Measurements from ENCODE around the gene NR2C2. TPM values are rescaled to one million over a fixed set of nuclear protein-coding genes. Genes with fewer than 3 reads are reported as not detected.

The NR2C2 gene
- polyA plus RNA-seq, 1 donor (not counting 4 experiments of a cell fraction or from before 2014, with no cell fraction given), result 9.4 TPM

DNA sequence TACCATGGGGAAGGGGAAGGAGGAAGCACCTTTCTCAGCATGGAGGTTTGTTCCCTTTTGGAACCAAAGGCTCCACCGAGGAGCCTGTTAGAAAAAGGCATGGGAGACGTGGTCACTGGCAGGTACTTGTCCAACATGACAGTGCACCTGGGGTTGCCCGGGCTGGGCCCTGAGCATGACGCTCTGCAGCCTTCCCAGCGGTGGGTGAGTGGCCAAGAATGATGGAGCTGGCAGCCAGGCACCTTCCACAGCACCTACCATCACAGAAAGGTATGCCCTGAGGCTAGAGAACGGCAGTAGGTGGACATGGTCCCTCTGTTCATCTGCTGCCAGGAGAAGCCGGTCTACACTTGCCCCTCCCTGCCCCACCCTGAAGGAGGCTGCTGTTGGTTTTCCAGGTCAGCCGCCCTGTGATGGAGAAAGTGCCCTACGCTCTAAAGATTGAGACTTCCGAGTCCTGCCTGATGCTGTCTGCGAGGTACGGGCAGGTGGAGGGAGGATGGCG is 29.0 kb upstream of the NR2C2 start:
- H3K9me3 ChIP-seq (ENCODE audit: control insufficient read depth, low read depth, low read length), result no peaks in the 10 kb centered on the region
- H3K27ac ChIP-seq (ENCODE audit: control insufficient read depth, insufficient read depth, low read length), result no peak overlapping the region
- H4K20me1 ChIP-seq (ENCODE audit: control insufficient read depth, extremely low read depth, insufficient read depth, low read length), result no peaks in the 10 kb centered on the region
- H3K4me3 ChIP-seq (ENCODE audit: control insufficient read depth in 2 of 3, extremely low read depth in 1 of 3, insufficient read depth in 2 of 3, low read depth in 1 of 3, low read length in 3 of 3), result no peak overlapping the region
- no peaks in the 10 kb centered on the region for H3K79me2 ChIP-seq (ENCODE audit: control insufficient read depth, insufficient read depth, low read length)
- peaks cover 2% of the 10 kb centered on the region for H3K4me1 ChIP-seq (ENCODE audit: control insufficient read depth, extremely low read depth, insufficient read depth, low read length)
- H3K9ac ChIP-seq (ENCODE audit: control insufficient read depth, extremely low read depth, insufficient read depth, low read length), result no peak overlapping the region
- H3K36me3 ChIP-seq (ENCODE audit: control insufficient read depth in 2 of 2, extremely low read depth in 1 of 2, insufficient read depth in 2 of 2, low read length in 2 of 2), result no peaks in the 10 kb centered on the region
- DNase-seq (ENCODE audit: low read depth, low spot score) (no peak), FAIRE-seq (no peak)
- no peak overlapping the region for H3K4me2 ChIP-seq (ENCODE audit: control insufficient read depth, extremely low read depth, insufficient read depth, low read depth, low read length)
- TF ChIP-seq, protein P1, sequence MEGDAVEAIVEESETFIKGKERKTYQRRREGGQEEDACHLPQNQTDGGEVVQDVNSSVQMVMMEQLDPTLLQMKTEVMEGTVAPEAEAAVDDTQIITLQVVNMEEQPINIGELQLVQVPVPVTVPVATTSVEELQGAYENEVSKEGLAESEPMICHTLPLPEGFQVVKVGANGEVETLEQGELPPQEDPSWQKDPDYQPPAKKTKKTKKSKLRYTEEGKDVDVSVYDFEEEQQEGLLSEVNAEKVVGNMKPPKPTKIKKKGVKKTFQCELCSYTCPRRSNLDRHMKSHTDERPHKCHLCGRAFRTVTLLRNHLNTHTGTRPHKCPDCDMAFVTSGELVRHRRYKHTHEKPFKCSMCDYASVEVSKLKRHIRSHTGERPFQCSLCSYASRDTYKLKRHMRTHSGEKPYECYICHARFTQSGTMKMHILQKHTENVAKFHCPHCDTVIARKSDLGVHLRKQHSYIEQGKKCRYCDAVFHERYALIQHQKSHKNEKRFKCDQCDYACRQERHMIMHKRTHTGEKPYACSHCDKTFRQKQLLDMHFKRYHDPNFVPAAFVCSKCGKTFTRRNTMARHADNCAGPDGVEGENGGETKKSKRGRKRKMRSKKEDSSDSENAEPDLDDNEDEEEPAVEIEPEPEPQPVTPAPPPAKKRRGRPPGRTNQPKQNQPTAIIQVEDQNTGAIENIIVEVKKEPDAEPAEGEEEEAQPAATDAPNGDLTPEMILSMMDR (optimal IDR thresholded peaks at IDR 0.05 in 1 of 3, IDR thresholded peaks at IDR 0.05 in 1 of 3, conservative IDR thresholded peaks at IDR 0.05 in 1 of 3; ENCODE audit: extremely low read depth in 1 of 3, insufficient read depth in 2 of 3, low read length in 3 of 3), result no peak
- TF ChIP-seq EZH2 (IDR thresholded peaks at IDR 0.05; ENCODE audit: low read length), result no peak
- H3K9me1 ChIP-seq (ENCODE audit: control insufficient read depth, extremely low read depth, insufficient read depth, low read length), result no peaks in the 10 kb centered on the region
- H2AFZ ChIP-seq (ENCODE audit: control insufficient read depth, low read length), result no peak overlapping the region
- dilution Hi-C loops (cut with MboI; ENCODE audit: extremely low pct_ligation_motif_present, low sequenced_read_pairs), result no loop called here
- peaks cover 28% of the 10 kb centered on the region for H3K27me3 ChIP-seq (ENCODE audit: control insufficient read depth, extremely low read depth, insufficient read depth, low read length)

DNA sequence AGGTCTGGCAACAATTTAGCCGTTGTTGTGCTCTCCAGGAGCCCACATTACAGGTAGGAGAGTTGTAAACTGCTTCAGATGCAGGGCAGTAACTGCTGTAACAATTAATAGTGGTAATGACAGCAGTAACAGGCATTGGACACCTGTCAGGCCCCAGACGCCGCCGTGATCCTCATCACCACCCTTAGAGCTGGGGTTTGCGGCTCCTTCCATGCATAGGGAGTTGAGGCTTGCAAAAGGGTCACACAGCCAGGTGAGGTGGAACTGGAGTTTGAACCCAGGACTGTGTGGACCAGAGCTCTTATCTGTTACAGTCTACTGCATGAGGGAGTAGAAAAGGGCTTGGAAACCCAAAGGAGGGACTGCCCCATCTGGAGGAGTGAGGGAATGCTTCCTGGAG is 26.8 kb upstream of the NR2C2 start:
- no peak for TF ChIP-seq EZH2 (IDR thresholded peaks at IDR 0.05; ENCODE audit: low read length)
- TF ChIP-seq, protein P1 (optimal IDR thresholded peaks at IDR 0.05 in 1 of 3, IDR thresholded peaks at IDR 0.05 in 1 of 3, conservative IDR thresholded peaks at IDR 0.05 in 1 of 3; ENCODE audit: extremely low read depth in 1 of 3, insufficient read depth in 2 of 3, low read length in 3 of 3), result peak in 1 of 3 experiments; percentile 15
- H3K4me3 ChIP-seq (ENCODE audit: control insufficient read depth in 2 of 3, extremely low read depth in 1 of 3, insufficient read depth in 2 of 3, low read depth in 1 of 3, low read length in 3 of 3), result no peak overlapping the region
- H3K36me3 ChIP-seq (ENCODE audit: control insufficient read depth in 2 of 2, extremely low read depth in 1 of 2, insufficient read depth in 2 of 2, low read length in 2 of 2), result no peaks in the 10 kb centered on the region
- no peaks in the 10 kb centered on the region for H3K79me2 ChIP-seq (ENCODE audit: control insufficient read depth, insufficient read depth, low read length)
- no peak overlapping the region for H3K9ac ChIP-seq (ENCODE audit: control insufficient read depth, extremely low read depth, insufficient read depth, low read length)
- no peak overlapping the region for H3K27ac ChIP-seq (ENCODE audit: control insufficient read depth, insufficient read depth, low read length)
- DNase-seq (ENCODE audit: low read depth, low spot score) (no peak), FAIRE-seq (no peak)
- H3K9me3 ChIP-seq (ENCODE audit: control insufficient read depth, low read depth, low read length), result no peaks in the 10 kb centered on the region
- peaks cover 13% of the 10 kb centered on the region for H3K27me3 ChIP-seq (ENCODE audit: control insufficient read depth, extremely low read depth, insufficient read depth, low read length)
- H2AFZ ChIP-seq (ENCODE audit: control insufficient read depth, low read length), result no peak overlapping the region
- H3K4me1 ChIP-seq (ENCODE audit: control insufficient read depth, extremely low read depth, insufficient read depth, low read length), result peaks cover 2% of the 10 kb centered on the region
- H3K4me2 ChIP-seq (ENCODE audit: control insufficient read depth, extremely low read depth, insufficient read depth, low read depth, low read length), result no peak overlapping the region
- dilution Hi-C loops (cut with MboI; ENCODE audit: extremely low pct_ligation_motif_present, low sequenced_read_pairs), result no loop called here
- no peaks in the 10 kb centered on the region for H3K9me1 ChIP-seq (ENCODE audit: control insufficient read depth, extremely low read depth, insufficient read depth, low read length)
- H4K20me1 ChIP-seq (ENCODE audit: control insufficient read depth, extremely low read depth, insufficient read depth, low read length), result no peaks in the 10 kb centered on the region

Data from keratinocyte (primary cell).